Gastrocnemius medialis (tissue), 4 donors: ENCODE results near the gene OR7G3. TPM values are rescaled to one million over a fixed set of nuclear protein-coding genes. Genes with fewer than 3 reads are reported as not detected.

Experiments used
- ATAC-seq, 2 donors: fragments of 150-250 bp; one replicate each; pipeline ENCODE4 v1.9.1; 2016
- DNase-seq, 2 donors: peaks; one replicate each; pipeline ENCODE4 v3.0.0-alpha.2; 2019
- H3K27ac ChIP-seq, 4 donors: fragments of 200-600 bp; sonication (generic); 1 replicate in 1 of 4; 2 replicates in 3 of 4; pipeline ENCODE4 v1.5.1; 2016 to 2018; ENCODE audit warnings: mild to moderate bottlenecking in 2 of 4, moderate library complexity in 1 of 4
- H3K27me3 ChIP-seq, 3 donors: fragments of 200-600 bp; sonication (generic) in 2 of 3; 1 replicate in 1 of 3; 2 replicates in 2 of 3; pipeline versions ENCODE4 v1.5.1 to v1.6.0; 2016 to 2019; ENCODE audit warnings: mild to moderate bottlenecking in 1 of 3, moderate library complexity in 1 of 3
- H3K36me3 ChIP-seq, 2 donors: fragments of 200-600 bp; sonication (generic) in 1 of 2; one replicate each; pipeline ENCODE4 v1.5.1; 2017 to 2018
- H3K4me1 ChIP-seq, 2 donors: fragments of 200-600 bp; sonication (generic) in 1 of 2; one replicate each; pipeline ENCODE4 v1.5.1; 2016 to 2017; ENCODE audit warnings: mild to moderate bottlenecking in 2 of 2
- H3K4me3 ChIP-seq, 4 donors: fragments of 200-600 bp; sonication (generic) in 3 of 4; 1 replicate in 1 of 4; 2 replicates in 3 of 4; pipeline ENCODE4 v1.5.1; 2016 to 2019; ENCODE audit warnings: mild to moderate bottlenecking in 2 of 4
- H3K9me3 ChIP-seq, 3 donors: fragments of 200-600 bp; sonication (generic) in 2 of 3; 1 replicate in 1 of 3; 2 replicates in 2 of 3; pipeline ENCODE4 v1.5.1; 2016 to 2019
- POLR2A ChIP-seq, 2 donors: fragments of 450-650 bp; IDR thresholded peaks; one replicate each; pipeline ENCODE4 v1.6.1; 2017; ENCODE audit warnings: antibody characterized with exemption in 2 of 2, mild to moderate bottlenecking in 2 of 2, moderate library complexity in 2 of 2
- in situ Hi-C, 4 donors: fragments of 200-750 bp; cut with MboI; loops; one replicate each; pipeline versions ENCODE4 v1.15.0 to v1.8.0; 2017; ENCODE audit warnings: low sequenced_read_pairs in 4 of 4
- intact Hi-C: fragments of 100-400 bp; cut with DNase I; formaldehyde crosslinking; loops from one replicate; pipeline ENCODE4 v1.15.1; 2023; ENCODE audit warnings: low total_unique reads
- total RNA-seq, 4 donors: library from RNA; depleted of rRNA; stranded (reverse); fragments of >200 nt; gene quantifications; one replicate each; pipeline versions ENCODE4 v1.1.0 to v1.2.3, GENCODE V29; 2016
- TF ChIP-seq, protein P1 (sequence below), 5 experiments: fragments of 450-650 bp in 3 of 5; fragments of 200-600 bp in 2 of 5; sonication (generic) in 2 of 5; IDR thresholded peaks in 4 of 5; conservative IDR thresholded peaks in 1 of 5; 1 replicate in 4 of 5; 2 replicates in 1 of 5; pipeline ENCODE4 v1.5.1; 2016 to 2019; ENCODE audit warnings: antibody characterized with exemption in 5 of 5, mild to moderate bottlenecking in 3 of 5, moderate library complexity in 3 of 5

The OR7G3 gene
- total RNA-seq, 4 donors from 2014 or later: not detected

DNA sequence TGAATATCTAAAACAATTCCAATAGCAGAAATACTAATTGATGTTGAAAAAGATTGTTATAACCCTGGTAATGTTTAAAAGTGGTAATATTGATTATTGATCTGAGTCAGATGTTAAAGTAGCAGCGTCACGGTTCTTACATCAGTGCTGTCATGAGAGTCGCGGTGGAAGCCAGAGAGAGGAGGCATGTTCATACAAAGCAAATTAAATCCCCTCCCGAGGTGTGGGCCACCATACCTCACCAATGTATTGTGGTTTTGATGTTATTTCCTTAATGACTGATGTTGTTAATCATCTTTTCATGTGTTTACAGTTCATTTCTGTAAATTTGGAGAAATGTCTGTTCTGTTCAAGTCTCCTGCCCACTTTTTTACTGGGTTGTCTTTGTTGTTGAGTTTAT lies 24.6 kb upstream of the OR7G3 start:
- Histone ChIP-seq H3K9me3 (no peaks in the 10 kb centered on the region), H3K27ac (no peak overlapping the region), H3K4me3 (no peak overlapping the region), H3K4me1 (peaks cover 0 to 4% of the 10 kb centered on the region in 2 donors), H3K36me3 (peaks cover 0 to 30% of the 10 kb centered on the region in 2 donors), H3K27me3 (no peaks in the 10 kb centered on the region)
- intact Hi-C loops (no loop called here), in situ Hi-C loops (no loop called here)
- ATAC-seq: no peak
- no peak for TF ChIP-seq POLR2A (IDR thresholded peaks at IDR 0.05)
- TF ChIP-seq, protein P1, sequence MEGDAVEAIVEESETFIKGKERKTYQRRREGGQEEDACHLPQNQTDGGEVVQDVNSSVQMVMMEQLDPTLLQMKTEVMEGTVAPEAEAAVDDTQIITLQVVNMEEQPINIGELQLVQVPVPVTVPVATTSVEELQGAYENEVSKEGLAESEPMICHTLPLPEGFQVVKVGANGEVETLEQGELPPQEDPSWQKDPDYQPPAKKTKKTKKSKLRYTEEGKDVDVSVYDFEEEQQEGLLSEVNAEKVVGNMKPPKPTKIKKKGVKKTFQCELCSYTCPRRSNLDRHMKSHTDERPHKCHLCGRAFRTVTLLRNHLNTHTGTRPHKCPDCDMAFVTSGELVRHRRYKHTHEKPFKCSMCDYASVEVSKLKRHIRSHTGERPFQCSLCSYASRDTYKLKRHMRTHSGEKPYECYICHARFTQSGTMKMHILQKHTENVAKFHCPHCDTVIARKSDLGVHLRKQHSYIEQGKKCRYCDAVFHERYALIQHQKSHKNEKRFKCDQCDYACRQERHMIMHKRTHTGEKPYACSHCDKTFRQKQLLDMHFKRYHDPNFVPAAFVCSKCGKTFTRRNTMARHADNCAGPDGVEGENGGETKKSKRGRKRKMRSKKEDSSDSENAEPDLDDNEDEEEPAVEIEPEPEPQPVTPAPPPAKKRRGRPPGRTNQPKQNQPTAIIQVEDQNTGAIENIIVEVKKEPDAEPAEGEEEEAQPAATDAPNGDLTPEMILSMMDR (IDR thresholded peaks at IDR 0.05 in 4 of 5, conservative IDR thresholded peaks at IDR 0.05 in 1 of 5): no peak
- no peak for DNase-seq

DNA sequence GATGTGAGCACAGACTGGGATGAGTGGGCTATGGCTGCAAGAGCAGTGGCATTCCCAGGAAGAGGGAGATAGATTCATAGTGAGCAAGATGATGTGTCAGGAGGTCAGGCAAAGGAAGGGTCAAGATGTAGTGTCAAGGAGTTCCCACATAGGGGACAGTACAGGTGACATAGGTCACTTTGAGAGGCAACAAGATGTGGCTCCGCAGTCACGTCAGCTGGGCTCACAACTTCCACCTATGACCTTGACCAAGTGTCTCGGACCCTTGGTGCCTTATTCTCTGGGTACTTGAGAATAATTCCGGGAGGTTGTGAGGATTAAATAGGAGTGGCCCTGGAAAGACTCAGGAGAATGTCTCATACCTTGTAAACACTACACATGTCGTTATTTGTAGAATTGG lies 23.9 kb upstream of the OR7G3 start:
- no peak overlapping the region for H3K27ac ChIP-seq
- in situ Hi-C loops: no loop called here
- ATAC-seq: no peak
- peaks cover 0 to 27% of the 10 kb centered on the region in 2 donors for H3K36me3 ChIP-seq
- no peak for TF ChIP-seq POLR2A (IDR thresholded peaks at IDR 0.05)
- TF ChIP-seq, protein P1 (IDR thresholded peaks at IDR 0.05 in 4 of 5, conservative IDR thresholded peaks at IDR 0.05 in 1 of 5): no peak
- H3K4me3 ChIP-seq: no peak overlapping the region
- no peaks in the 10 kb centered on the region for H3K27me3 ChIP-seq
- intact Hi-C loops: no loop called here
- no peak for DNase-seq
- peaks cover 0 to 4% of the 10 kb centered on the region in 2 donors for H3K4me1 ChIP-seq
- H3K9me3 ChIP-seq: peaks cover 0 to 4% (median 0%) of the 10 kb centered on the region in 3 donors

DNA sequence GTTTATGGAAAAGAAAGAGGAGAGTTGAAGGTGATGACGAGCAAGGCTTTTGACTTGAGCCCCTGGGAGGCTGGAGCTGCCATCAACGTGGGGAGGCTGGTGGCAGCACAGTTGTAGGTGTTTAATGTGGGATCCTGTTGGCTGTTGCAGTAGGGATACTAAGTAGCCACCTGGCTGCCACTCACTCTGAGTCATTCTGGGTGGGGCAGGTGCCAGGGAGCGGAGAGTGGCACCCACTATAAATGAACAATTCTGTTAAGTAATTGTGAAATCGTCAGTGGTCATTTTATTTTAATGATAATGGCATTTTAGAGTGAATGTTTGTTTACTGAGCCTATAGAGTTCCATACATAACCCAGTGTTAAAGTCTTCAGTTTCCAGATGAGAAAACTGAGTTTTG lies 23.2 kb upstream of the OR7G3 start:
- Histone ChIP-seq H3K9me3 (peaks cover 0 to 9% (median 3%) of the 10 kb centered on the region in 3 donors), H3K36me3 (peaks cover 0 to 27% of the 10 kb centered on the region in 2 donors), H3K4me3 (no peak overlapping the region), H3K4me1 (peaks cover 0 to 4% of the 10 kb centered on the region in 2 donors), H3K27me3 (no peaks in the 10 kb centered on the region), H3K27ac (no peak overlapping the region)
- intact Hi-C loops: loop anchor here (10.0 kb wide), 2 partner anchors 285 to 475 kb away; partner anchors contain the start of genes ZNF266 and ZNF561
- in situ Hi-C loops: loop anchor here in 1 of 4 donors (25.0 kb wide), 1 partner anchor 287 kb away; the partner anchor contains the start of gene ZNF266
- TF ChIP-seq, protein P1 (IDR thresholded peaks at IDR 0.05 in 4 of 5, conservative IDR thresholded peaks at IDR 0.05 in 1 of 5): no peak
- no peak for TF ChIP-seq POLR2A (IDR thresholded peaks at IDR 0.05)
- no peak for DNase-seq
- ATAC-seq: no peak

DNA sequence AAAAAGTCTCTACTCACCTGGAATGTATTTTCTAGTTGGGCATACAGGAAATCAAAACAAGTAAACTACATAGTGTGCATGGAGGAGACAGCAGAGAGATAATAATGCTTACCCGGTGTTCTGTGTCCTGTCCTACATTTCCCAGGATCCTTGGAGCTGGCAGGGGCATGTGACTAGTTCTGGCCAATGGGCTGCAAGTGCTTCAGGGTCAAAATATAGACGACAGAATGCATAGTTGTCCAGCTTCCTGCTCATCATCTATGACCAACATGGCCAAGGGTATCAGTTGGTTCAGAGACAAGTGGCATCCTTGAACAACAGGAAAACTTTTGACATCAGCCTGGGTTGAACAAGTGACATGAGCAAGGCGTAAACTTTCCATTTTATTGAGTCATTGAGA lies 21.9 kb upstream of the OR7G3 start:
- Histone ChIP-seq H3K27ac (no peak overlapping the region), H3K36me3 (peaks cover 0 to 20% of the 10 kb centered on the region in 2 donors), H3K27me3 (no peaks in the 10 kb centered on the region), H3K4me1 (peaks cover 0 to 4% of the 10 kb centered on the region in 2 donors), H3K9me3 (peaks cover 0 to 11% (median 4%) of the 10 kb centered on the region in 3 donors), H3K4me3 (no peak overlapping the region)
- ATAC-seq (no peak), DNase-seq (no peak)
- in situ Hi-C loops (loop anchor here in 1 of 4 donors (25.0 kb wide), 1 partner anchor 289 kb away; the partner anchor contains the start of gene ZNF266), intact Hi-C loops (loop anchor here (10.0 kb wide), 2 partner anchors 286 to 476 kb away; partner anchors contain the start of genes ZNF266 and ZNF561)
- TF ChIP-seq POLR2A (IDR thresholded peaks at IDR 0.05): no peak
- TF ChIP-seq, protein P1 (IDR thresholded peaks at IDR 0.05 in 4 of 5, conservative IDR thresholded peaks at IDR 0.05 in 1 of 5): no peak
